ENCODE measurements around the gene MEIKIN. TPM values are rescaled to one million over a fixed set of nuclear protein-coding genes. Genes with fewer than 3 reads are reported as not detected.

MEIKIN gene, protein sequence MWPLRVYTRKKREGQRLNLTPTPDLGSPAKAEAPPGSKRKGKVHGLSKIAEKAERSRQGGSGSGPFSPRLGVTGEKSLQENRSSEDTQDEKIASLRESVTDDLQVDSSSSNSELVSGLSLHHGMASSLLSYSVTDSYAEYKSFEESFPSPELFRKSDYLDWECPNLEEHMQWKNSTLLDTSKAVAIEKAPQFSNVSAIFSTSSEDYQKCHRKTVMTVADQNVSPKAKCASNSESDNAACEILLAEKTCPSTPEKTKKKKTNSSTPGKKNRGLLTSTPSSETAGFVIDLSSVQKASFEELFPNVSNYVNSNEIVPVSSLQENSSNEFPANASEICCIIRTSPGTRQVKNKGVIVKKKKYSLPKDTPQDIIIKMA
- total RNA-seq: not detected

DNA sequence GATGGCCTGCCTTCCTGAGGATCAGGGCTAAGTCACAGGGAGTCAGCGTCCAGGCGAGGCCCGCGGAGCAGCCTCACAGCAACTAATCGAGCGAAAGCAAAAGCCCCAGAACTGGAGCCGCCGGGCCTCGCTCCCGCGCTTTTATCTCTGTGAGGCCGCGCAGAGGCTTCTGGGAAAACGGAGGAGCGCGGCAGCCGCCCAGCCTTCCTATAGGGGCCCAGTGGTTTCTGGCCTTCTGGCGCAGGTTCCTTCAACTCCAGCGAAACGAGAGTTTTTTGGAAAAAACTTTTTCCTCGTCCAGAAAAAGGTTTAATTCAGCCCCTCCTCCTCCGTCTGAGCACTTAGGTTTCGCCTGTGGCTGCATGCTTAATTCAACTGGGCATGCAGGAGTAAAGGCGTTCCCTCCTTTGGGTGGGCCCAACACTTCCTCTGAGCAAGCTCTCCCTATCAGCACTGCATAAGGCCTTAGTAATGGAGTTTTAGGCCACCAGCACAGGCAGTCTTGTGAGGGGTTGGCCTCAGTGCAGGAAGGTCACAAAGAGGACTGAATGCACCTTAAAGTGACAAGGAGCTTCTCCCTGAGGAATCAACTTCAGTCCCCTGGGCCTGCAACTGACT is at the start of gene MEIKIN:
MEIKIN (minus strand) TSS at position 113 of the 618 bp plus-strand sequence. CDS start 158 bp downstream, outside the sequence.
- Histone ChIP-seq H3K36me3 (no peaks in the 10 kb centered on the region), H3K27ac (no peak within 1 kb of the TSS)
- DNase-seq: no peak

DNA sequence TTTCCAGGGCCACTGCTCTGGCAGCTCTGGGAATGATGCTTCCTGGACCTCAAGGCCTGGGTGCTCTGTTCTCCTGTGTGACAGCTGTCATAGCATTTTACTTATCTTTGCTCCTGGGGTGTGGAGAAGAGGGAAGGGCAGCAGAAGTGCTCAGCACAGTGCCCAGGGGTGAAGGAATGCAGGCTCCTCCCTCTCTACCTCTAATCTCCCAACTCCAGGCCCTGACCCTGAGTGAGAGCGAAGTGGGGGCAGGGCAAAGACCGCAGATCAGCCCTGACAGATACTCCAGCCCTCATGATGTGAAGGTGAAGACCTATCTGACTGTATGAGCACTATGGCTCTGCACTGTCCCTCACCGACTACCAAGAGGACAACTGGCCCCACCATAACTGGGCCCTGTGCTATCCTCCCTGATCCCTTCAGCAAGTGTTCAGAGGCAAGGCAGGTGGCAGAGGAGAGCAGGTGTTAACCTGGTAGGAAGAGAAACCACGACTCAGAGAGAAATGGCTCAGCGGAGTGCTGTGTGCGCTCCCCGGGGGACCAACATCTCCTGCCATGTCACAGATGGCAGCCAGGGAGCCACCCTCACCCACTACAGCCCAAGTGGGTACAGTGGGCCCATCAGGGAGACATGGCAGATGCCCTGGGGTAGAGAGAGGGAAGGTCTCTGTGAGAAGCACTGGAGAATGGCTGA is 49.2 kb upstream of the MEIKIN start:
- no peaks in the 10 kb centered on the region for H3K27me3 ChIP-seq
- DNase-seq: peak in 1 of 3 donors; percentile 39
- H3K9me3 ChIP-seq: no peaks in the 10 kb centered on the region
- no peak overlapping the region for H3K27ac ChIP-seq
- peaks cover 0 to 10% (median 1%) of the 10 kb centered on the region in 4 donors for H3K4me1 ChIP-seq
- no peak overlapping the region for H3K4me3 ChIP-seq
- TF ChIP-seq, protein P1, sequence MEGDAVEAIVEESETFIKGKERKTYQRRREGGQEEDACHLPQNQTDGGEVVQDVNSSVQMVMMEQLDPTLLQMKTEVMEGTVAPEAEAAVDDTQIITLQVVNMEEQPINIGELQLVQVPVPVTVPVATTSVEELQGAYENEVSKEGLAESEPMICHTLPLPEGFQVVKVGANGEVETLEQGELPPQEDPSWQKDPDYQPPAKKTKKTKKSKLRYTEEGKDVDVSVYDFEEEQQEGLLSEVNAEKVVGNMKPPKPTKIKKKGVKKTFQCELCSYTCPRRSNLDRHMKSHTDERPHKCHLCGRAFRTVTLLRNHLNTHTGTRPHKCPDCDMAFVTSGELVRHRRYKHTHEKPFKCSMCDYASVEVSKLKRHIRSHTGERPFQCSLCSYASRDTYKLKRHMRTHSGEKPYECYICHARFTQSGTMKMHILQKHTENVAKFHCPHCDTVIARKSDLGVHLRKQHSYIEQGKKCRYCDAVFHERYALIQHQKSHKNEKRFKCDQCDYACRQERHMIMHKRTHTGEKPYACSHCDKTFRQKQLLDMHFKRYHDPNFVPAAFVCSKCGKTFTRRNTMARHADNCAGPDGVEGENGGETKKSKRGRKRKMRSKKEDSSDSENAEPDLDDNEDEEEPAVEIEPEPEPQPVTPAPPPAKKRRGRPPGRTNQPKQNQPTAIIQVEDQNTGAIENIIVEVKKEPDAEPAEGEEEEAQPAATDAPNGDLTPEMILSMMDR (IDR thresholded peaks at IDR 0.05): no peak
- no peak for TF ChIP-seq POLR2A (IDR thresholded peaks at IDR 0.05)
- H3K36me3 ChIP-seq: no peaks in the 10 kb centered on the region

More for the DNA sequence above, at the start of gene MEIKIN:
- no peaks in the 10 kb centered on the region for H3K27me3 ChIP-seq
- no peak for TF ChIP-seq POLR2A (IDR thresholded peaks at IDR 0.05)
- TF ChIP-seq, protein P1 (IDR thresholded peaks at IDR 0.05): no peak
- no peaks in the 10 kb centered on the region for H3K4me1 ChIP-seq
- H3K9me3 ChIP-seq: no peaks in the 10 kb centered on the region
- no peak within 1 kb of the TSS for H3K4me3 ChIP-seq

DNA sequence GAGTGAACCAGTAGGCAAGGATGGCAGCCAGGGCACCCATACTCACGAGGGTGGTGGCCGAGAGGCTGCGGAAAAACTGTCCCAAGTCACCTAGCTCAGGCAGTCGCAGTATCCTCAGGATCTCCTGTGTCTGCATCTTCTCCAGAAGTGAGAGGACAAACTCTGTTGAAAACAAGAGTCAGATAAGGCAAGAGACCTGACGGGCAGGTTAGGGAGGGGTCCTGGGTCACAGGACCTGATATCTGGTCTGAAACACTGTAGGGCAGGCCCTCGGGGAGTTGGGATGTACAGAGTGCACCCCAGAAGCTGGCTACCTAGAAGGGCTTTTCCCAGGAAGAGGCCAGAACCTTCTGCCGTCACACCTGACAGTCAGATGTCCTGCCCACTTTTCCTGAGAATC is 48.6 kb upstream of the MEIKIN start:
- Histone ChIP-seq H3K27me3 (no peaks in the 10 kb centered on the region), H3K4me3 (no peak overlapping the region), H3K9me3 (no peaks in the 10 kb centered on the region), H3K36me3 (no peaks in the 10 kb centered on the region), H3K27ac (no peak overlapping the region), H3K4me1 (peaks cover 0 to 6% (median 1%) of the 10 kb centered on the region in 4 donors)
- DNase-seq: no peak
- no peak for TF ChIP-seq POLR2A (IDR thresholded peaks at IDR 0.05)
- TF ChIP-seq, protein P1 (IDR thresholded peaks at IDR 0.05): no peak

DNA sequence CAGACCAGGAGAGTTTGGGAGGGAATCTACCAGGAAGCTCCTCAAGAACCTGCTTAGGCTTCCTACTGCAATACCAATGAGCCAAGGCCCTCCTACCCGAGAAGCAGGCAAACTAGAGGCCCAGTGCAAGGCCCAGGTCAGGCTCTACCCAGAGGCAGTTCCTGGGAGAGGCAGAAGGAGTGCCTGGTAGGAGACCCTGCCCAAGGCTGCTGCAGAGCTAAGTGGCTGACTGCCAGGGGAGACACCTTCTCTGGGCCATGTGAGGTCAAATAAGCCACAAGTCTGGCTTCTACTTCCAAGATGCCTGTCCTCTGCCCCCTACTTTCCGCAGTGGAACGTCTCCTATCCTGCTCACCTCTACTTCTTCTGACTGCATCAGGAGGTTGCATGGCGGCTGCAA is 48.2 kb upstream of the MEIKIN start:
- H3K9me3 ChIP-seq: no peaks in the 10 kb centered on the region
- TF ChIP-seq, protein P1 (IDR thresholded peaks at IDR 0.05): no peak
- TF ChIP-seq POLR2A (IDR thresholded peaks at IDR 0.05): no peak
- H3K4me3 ChIP-seq: no peak overlapping the region
- H3K27me3 ChIP-seq: no peaks in the 10 kb centered on the region
- H3K27ac ChIP-seq: no peak overlapping the region
- no peaks in the 10 kb centered on the region for H3K36me3 ChIP-seq
- peak in 1 of 3 donors; percentile 26 for DNase-seq
- peaks cover 0 to 4% (median 1%) of the 10 kb centered on the region in 4 donors for H3K4me1 ChIP-seq

DNA sequence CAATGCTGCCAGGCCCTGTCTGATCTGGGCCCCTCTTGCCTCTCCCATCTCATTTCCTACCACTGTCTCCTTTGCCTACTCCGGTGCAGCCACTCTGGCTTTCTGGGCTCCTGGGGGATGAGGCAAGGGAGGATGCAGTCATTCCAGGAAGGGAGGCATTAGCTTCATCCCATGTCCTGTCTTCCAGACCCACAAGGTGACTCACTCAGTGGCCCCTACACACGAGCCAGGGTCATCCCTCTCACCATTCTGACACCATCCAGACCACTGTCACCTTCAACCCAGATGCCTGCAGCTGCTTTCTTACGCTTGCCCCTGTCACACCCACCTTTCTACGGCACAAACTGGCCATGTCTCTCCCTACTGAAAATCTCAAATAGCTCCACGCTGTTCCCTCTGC is 46.9 kb upstream of the MEIKIN start:
- TF ChIP-seq, protein P1 (IDR thresholded peaks at IDR 0.05): no peak
- no peak for TF ChIP-seq POLR2A (IDR thresholded peaks at IDR 0.05)
- H3K36me3 ChIP-seq: no peaks in the 10 kb centered on the region

More for the DNA sequence above, 46.9 kb upstream of the MEIKIN start:
- H3K4me1 ChIP-seq: no peaks in the 10 kb centered on the region
- no peaks in the 10 kb centered on the region for H3K27me3 ChIP-seq
- H3K4me3 ChIP-seq: no peak overlapping the region
- peak in 1 of 3 donors; percentile 20 for DNase-seq
- H3K9me3 ChIP-seq: no peaks in the 10 kb centered on the region
- H3K27ac ChIP-seq: no peak overlapping the region

Measured in Peyer's patch (tissue), 4 donors.